ENCODE results near the gene ACSF2. TPM values are rescaled to one million over a fixed set of nuclear protein-coding genes. Genes with fewer than 3 reads are reported as not detected.
A peak's percentile ranks its signal among the peaks of the same experiment; 100 is the strongest.

Gene ACSF2
- total RNA-seq, 1 experiment from 2014 or later = 17.8 TPM

- TF ChIP-seq CTCF (IDR thresholded peaks at IDR 0.05; ENCODE audit: unreplicated experiment) = no peak
- Mint-ChIP-seq H3K4me1 (ENCODE audit: insufficient read depth, unreplicated experiment) (peaks cover 25% of the 10 kb centered on the region), H3K9me3 (ENCODE audit: unreplicated experiment) (no peaks in the 10 kb centered on the region), H3K4me3 (ENCODE audit: unreplicated experiment) (peak overlapping the region; percentile 69), H3K27ac (ENCODE audit: low read depth, unreplicated experiment) (no peak overlapping the region), H3K27me3 (ENCODE audit: insufficient read depth, unreplicated experiment) (no peaks in the 10 kb centered on the region), H3K36me3 (ENCODE audit: insufficient read depth, unreplicated experiment) (peaks cover 45% of the 10 kb centered on the region)
- intact Hi-C loops (cut with micrococcal nuclease) = loop anchor here (5.0 kb wide), 1 partner anchor 362 kb away; no protein-coding TSS in a partner anchor
- no peak for DNase-seq (ENCODE audit: unreplicated experiment)
- BruUV-seq (replicated peaks) = no TSS peak
- ChIA-PET POLR2A (interaction anchor here (0.6 to 2.3 kb wide), 13 partner anchors 9 to 228 kb away, joined by 3 to 15 read pairs (median 6); partner anchors contain the start of genes ACSF2, ANKRD40, EME1 and MRPL27), CTCF (interaction anchor here (0.7 to 5.0 kb wide), 18 partner anchors 21 to 279 kb away, joined by 3 to 68 read pairs (median 4); partner anchors contain the start of gene LRRC59)
Observed at GRCh38 chr17:50480142-50480764, 54.2 kb downstream of the ACSF2 start.

- CTCF ChIA-PET = interaction anchor here (0.9 to 8.1 kb wide), 5 partner anchors 18 to 214 kb away, joined by 3 to 80 read pairs (median 7); no protein-coding TSS in a partner anchor
- BruUV-seq (replicated peaks) = TSS peak; percentile 25
Observed at GRCh38 chr17:50480854-50481490, 55.0 kb downstream of the ACSF2 start.

GRCh38 chr17:50481648-50482047 is 55.6 kb downstream of the ACSF2 start:
- intact Hi-C loops (cut with micrococcal nuclease) = loop anchor here (1.0 to 5.0 kb wide), 5 partner anchors 20 to 361 kb away; partner anchors contain the start of gene SPATA20
- Mint-ChIP-seq H3K4me3 (ENCODE audit: unreplicated experiment) (no peak overlapping the region), H3K36me3 (ENCODE audit: insufficient read depth, unreplicated experiment) (peaks cover 55% of the 10 kb centered on the region), H3K9me3 (ENCODE audit: unreplicated experiment) (no peaks in the 10 kb centered on the region), H3K27me3 (ENCODE audit: insufficient read depth, unreplicated experiment) (no peaks in the 10 kb centered on the region), H3K4me1 (ENCODE audit: insufficient read depth, unreplicated experiment) (peaks cover 25% of the 10 kb centered on the region), H3K27ac (ENCODE audit: low read depth, unreplicated experiment) (no peak overlapping the region)
- DNase-seq (ENCODE audit: unreplicated experiment) = no peak
- BruUV-seq (replicated peaks) = no TSS peak
- TF ChIP-seq CTCF (IDR thresholded peaks at IDR 0.05; ENCODE audit: unreplicated experiment) = no peak
- CTCF ChIA-PET = interaction anchor here (0.6 to 8.1 kb wide), 18 partner anchors 9 to 360 kb away, joined by 3 to 80 read pairs (median 4); partner anchors contain the start of gene LRRC59
- POLR2A ChIA-PET = interaction anchor here (1.0 kb wide), 1 partner anchor 61 kb away, joined by 4 read pairs; no protein-coding TSS in a partner anchor

More at GRCh38 chr17:50480854-50481490, 55.0 kb downstream of the ACSF2 start:
- no peak for DNase-seq (ENCODE audit: unreplicated experiment)
- Mint-ChIP-seq H3K4me1 (ENCODE audit: insufficient read depth, unreplicated experiment) (peaks cover 25% of the 10 kb centered on the region), H3K9me3 (ENCODE audit: unreplicated experiment) (no peaks in the 10 kb centered on the region), H3K27me3 (ENCODE audit: insufficient read depth, unreplicated experiment) (no peaks in the 10 kb centered on the region), H3K4me3 (ENCODE audit: unreplicated experiment) (no peak overlapping the region), H3K36me3 (ENCODE audit: insufficient read depth, unreplicated experiment) (peaks cover 50% of the 10 kb centered on the region), H3K27ac (ENCODE audit: low read depth, unreplicated experiment) (peak overlapping the region; percentile 35)
- no peak for TF ChIP-seq CTCF (IDR thresholded peaks at IDR 0.05; ENCODE audit: unreplicated experiment)
- intact Hi-C loops (cut with micrococcal nuclease) = loop anchor here (5.0 kb wide), 1 partner anchor 361 kb away; no protein-coding TSS in a partner anchor
- POLR2A ChIA-PET = interaction anchor here (1.0 kb wide), 1 partner anchor 62 kb away, joined by 4 read pairs; no protein-coding TSS in a partner anchor

GRCh38 chr17:50482110-50482509 is 56.1 kb downstream of the ACSF2 start:
- TF ChIP-seq CTCF (IDR thresholded peaks at IDR 0.05; ENCODE audit: unreplicated experiment) = no peak
- Mint-ChIP-seq H3K36me3 (ENCODE audit: insufficient read depth, unreplicated experiment) (peaks cover 55% of the 10 kb centered on the region), H3K4me3 (ENCODE audit: unreplicated experiment) (no peak overlapping the region), H3K27me3 (ENCODE audit: insufficient read depth, unreplicated experiment) (no peaks in the 10 kb centered on the region), H3K27ac (ENCODE audit: low read depth, unreplicated experiment) (peak overlapping the region; percentile 79), H3K9me3 (ENCODE audit: unreplicated experiment) (no peaks in the 10 kb centered on the region), H3K4me1 (ENCODE audit: insufficient read depth, unreplicated experiment) (peaks cover 25% of the 10 kb centered on the region)
- CTCF ChIA-PET = interaction anchor here (0.6 to 8.1 kb wide), 18 partner anchors 10 to 360 kb away, joined by 3 to 80 read pairs (median 4); partner anchors contain the start of gene LRRC59
- no peak for DNase-seq (ENCODE audit: unreplicated experiment)
- no TSS peak for BruUV-seq (replicated peaks)
- POLR2A ChIA-PET = interaction anchor here (1.0 kb wide), 2 partner anchors 19 to 60 kb away, joined by 3 to 4 read pairs; no protein-coding TSS in a partner anchor
- intact Hi-C loops (cut with micrococcal nuclease) = loop anchor here (1.0 to 5.0 kb wide), 5 partner anchors 19 to 360 kb away; partner anchors contain the start of gene SPATA20
